NOMO-1 (cell line): ENCODE measurements around the gene MUC16.
"Not testable (repeated sequence)": the region's sequence is repeated elsewhere in the genome, so short reads cannot be mapped to it uniquely, and the experiment has no call there.

Experiments used
- DNase-seq, 2 experiments: peaks; one replicate each; lab custom pipeline; 2025; ENCODE audit not compliant: unreplicated experiment in 2 of 2; lab: John Stamatoyannopoulos, UW

MUC16 gene

DNA sequence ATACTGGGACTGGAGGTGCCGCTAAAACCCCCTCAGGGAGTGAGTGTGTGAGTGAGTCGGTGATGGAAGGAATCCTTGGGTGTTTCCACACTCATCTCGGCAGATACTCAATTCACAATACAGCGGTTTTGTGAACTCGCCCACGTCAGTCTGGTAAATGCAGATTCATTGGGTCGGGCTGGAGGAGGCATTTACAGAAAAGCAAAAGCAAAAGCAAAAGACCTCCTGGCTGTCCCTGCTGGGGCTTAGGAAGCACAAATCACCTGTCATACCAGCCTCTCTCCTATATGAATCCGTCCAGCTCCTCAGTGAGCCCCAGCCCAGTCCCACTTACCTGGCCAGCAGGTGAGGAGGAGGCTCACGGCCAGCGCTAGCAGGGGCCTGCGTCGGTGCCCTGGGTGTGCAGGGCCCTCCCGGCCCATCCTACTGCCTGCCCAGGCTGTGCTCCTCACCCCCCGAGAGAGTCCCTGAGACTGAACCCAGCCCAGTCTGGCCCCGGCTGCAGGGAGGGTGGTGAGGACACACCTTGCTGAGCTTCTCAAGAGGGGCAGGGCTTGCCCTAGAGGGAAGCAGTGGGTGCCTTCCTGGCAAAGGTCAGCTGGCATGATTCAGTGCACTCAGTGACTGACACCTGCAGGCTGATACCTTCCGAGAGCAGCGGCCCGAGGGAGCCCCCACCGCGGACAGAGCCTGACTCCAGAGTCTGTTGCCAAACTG is at the start of gene MUC16:
Gene MUC16 (minus strand): TSS at position 475 of the 717 bp plus-strand sequence.
- no peak for DNase-seq

DNA sequence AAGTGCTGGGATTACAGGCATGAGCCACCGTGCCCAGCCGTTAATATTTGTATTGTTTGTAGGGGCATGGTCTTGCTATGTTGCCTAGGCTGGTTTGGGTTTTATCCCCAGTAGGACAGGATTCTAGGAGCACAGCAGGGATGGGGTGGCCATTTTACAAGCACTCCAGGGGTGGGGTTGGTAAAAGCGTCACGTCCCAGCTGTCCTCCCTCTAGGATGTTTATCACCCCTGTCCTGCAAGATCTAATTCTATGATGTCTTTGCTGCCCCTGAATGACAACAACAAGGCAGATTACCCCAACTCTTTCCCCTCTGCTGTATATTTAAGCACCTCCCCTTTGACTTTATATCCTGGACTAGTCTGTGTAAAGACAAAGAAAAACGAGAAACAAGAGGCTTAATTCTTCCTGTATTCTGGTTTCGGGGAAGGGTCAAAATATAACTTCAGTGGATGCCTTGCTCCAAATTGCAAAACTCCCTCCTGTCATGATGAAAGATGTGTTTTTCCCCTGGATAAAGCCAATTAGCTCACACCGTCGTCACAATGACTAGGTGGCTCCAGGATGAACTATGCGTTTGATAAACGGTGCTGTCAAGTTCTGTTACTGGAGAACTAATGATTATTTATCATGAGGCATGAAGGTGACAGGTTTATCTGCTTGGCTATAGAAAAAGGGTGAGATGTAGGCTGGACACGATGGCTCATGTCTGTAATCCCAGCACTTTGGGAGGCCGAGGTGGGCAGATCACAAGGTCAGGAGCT is 48.9 kb upstream of the MUC16 start:
- no peak for DNase-seq

DNA sequence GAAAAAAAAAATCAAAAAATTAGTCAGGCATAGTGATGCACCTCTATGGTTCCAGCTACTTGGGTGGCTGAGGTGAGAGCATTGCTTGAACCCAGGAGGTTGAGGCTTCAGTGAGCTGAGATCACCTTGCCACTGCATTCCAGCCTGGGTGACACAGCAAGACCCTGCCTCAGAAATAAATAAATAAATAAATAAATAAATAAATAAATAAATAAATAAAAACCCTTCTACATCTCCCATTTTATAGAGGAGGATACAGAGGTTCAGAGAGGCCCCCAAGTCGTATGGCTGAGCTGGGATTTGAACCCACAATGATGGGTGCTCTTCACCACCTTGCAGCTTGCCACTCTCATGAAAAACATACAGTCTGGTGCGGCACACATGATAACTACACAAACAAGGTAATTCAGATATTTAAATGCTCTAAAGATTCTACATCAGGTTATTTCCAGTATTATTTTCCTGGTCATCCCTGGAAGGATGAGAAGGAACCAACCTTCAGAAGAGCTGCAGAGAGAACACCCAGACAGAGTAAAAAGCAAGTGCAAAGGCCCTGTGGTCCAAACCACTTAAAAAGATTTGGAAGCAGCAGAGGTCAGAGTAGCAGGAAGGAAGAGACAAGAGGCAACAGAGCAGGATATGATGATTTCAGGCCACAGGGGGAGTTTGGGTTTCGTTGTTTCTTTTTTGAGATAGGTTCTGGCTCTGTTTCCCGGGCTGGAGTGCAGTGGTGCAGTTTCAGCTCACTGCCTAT is 47.5 kb upstream of the MUC16 start:
- DNase-seq: no peak

DNA sequence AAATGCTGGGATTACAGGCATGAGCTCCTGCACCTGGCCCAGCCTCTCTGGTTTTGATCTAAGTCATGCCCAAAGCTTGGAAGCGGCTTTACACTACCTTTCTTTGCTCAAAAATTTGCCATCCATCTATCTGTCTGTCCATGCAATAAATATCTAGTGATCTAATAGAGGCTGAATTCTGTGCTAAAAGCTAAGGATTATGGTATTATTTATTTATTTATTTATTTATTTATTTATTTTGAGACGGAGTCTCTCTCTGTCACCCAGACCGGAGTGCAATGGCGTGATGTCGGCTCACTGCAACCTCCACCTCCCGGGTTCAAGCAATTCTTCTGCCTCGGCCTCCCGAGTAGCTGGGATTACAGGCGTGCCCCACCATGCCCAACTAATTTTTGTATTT is 45.9 kb upstream of the MUC16 start:
- not testable (repeated sequence) for DNase-seq

DNA sequence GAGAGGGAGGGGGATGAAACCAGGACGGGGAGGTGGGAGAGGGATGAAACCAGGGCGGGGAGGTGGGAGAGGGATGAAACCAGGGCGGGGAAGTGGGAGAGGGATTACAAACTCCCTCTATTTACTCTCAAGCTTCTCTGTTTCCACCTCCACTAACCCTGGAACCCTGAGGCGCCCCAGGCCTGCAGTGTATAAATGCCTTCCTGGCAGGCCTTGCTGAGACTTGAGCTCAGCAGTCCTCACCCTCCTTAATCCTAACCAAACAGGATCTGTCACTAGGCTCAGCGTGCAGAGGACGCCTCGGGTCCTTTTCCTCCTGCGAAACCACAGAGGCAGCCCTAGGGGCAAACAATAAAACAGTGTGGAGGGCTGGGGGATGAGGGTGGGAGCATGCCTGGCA is 44.6 kb upstream of the MUC16 start:
- no peak for DNase-seq

DNA sequence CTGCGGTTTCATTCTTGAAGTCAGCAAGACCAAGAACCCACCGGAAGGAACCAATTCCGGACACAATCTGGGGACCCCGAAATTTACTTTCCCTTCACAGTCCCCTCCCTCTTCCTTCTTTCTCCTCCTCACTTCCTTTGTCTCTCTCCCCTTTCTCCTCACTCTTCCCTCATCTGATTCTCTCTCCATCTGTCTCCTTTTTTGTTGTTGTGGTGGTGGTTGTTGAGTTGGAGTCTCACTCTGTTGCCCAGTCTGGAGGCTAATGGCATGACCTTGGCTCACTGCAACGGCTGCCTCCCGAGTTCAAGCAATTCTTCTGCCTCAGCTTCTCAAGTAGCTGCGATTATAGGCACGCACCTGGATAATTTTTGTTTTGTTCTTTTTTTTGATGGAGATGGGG is 44.0 kb upstream of the MUC16 start:
- DNase-seq: no peak

DNA sequence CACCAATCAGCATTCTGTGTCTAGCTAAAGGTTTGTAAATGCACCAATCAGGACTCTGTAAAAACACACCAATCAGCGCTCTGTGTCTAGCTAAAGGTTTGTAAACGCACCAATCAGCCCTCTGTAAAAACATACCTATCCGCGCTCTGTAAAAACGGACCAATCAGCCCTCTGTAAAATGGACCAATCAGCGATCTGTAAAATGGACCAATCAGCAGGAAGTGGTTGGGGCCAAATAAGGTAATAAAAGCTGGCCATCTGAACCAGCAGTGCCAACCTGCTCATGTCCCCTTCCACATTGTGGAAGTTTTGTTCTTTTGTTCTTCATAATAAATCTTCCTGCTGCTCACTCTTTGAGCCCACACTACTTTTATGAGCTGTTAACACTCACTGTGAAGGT is 43.5 kb upstream of the MUC16 start:
- not testable (repeated sequence) for DNase-seq

DNA sequence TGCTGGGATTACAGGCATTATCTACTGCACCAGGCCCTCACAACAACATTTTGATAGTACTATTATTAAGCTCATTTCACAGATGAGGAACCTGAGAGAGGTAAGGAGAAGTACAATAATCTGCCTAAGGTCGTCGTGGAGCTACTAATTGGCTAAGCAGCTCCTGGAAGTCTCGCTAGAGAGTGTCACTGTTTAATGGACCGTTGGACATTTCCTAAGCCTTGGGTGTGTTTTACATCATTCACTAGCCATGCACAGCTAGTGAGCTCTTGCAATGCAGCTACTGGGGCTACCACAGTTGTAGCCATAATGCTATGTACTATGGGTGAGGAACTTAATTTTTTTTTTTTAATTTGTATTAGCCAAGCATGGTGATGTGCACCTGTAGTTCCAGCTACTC is 42.7 kb upstream of the MUC16 start:
- no peak for DNase-seq

DNA sequence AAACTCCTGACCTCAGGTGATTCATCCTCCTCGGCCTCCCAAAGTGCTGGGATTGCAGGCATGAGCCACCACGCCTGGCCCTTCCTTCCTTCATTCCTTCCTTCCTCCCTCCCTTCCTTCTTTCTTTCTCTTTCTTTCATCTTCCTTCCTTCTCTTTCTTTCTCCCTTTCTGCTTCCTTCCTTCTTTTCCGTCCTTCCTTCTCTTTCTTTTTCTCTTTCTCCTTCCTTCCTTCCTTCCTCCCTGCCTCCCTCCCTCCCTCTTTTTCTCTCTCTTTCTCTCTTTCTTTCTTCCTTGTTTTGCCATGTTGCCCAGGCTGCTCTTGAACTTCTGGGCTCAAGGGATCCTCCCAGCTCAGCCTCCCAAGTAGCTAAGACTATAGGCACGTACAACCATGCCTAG is 36.5 kb upstream of the MUC16 start:
- DNase-seq: no peak

DNA sequence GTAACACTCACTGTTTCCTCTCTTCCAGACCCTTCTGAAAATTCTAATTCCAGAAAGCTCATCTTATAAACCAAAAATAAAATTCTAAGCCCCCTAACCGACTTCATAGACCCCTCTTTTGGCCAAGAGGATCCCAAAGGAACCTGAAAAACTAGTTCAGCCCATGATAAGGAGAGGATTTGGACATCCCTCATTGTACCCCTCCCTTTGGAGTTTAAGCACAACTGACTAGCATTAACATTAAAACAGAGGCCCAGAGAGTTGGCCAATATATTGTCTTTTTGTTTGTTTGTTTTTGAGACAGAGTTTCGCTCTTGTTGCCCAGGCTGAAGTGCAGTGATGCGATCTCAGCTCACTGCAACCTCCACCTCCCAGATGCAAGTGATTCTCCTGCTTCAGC is 34.2 kb upstream of the MUC16 start:
- DNase-seq: no peak

DNA sequence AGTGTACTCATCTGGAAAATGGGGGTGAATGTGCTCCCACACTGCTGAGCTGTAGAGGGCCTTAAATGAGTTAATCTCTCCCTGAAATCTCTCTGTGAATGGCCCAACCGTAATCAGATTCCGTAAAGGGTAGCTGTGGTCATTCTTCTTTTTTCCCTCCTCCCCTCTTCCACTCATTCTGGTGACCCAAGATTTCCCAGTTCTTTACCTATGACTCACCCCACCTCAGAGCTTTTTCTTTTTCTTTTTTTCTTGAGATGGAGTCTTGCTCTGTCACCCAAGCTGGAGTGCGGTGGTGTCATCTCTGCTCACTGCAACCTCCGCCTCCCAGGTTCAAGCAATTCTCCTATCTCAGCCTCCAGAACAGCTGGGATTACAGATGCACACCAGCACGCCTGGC is 33.3 kb upstream of the MUC16 start:
- DNase-seq: no peak

DNA sequence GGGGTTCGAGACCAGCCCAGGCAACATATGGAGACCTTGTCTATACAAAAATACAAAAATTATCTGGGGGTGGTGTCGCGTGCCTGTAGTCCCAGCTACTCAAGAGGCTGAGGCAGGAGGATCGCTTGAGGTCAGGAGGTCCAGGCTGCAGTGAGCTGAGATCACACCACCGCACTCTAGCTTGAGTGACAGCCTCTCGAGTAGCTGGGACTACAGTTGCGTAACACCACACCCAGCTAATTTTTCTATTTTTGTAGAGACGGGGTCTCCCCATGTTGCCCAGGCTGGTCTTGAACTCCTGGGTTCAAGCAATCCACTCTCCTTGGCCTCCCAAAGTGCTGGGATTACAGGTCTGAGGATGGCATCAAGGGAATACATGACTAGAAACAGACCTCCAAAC is 30.8 kb upstream of the MUC16 start:
- DNase-seq: no peak

DNA sequence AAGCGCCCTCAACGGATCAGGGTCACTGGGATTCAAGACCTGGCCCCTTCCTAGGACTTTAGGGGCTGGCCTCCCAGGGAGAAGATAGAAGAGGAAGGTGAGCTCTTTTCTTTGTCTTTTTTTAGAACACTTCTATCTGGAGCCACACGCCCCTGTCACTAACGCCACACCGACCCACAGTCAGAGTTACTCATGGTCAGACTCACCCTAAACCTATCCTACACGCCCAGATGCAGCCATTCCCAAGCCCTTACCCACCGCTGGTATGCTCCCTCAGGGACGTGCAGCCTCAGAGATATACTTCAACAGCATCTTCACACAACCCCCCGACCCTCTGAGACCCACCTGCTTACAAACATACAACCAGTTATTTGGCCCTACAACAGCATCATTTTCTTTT is 29.9 kb upstream of the MUC16 start:
- DNase-seq: no peak

DNA sequence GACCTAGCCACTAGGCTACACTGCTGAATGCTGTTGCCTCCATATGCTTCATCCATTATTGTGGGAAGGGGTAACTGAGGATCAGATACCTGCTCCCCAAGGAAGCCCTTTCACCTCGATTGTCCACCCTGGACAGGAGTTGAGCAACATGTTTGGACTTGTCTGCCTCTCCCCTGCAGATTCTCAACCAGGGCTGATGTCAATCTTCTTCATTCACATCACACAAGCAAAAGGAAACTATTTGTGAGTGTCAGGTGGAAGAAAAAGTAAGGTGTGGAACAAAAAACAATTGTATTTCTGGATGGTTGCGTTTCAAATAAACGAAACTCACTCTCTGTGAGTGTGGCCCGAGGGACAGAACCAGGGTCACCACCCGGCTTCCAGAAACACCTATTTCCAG is 29.5 kb upstream of the MUC16 start:
- DNase-seq: no peak

DNA sequence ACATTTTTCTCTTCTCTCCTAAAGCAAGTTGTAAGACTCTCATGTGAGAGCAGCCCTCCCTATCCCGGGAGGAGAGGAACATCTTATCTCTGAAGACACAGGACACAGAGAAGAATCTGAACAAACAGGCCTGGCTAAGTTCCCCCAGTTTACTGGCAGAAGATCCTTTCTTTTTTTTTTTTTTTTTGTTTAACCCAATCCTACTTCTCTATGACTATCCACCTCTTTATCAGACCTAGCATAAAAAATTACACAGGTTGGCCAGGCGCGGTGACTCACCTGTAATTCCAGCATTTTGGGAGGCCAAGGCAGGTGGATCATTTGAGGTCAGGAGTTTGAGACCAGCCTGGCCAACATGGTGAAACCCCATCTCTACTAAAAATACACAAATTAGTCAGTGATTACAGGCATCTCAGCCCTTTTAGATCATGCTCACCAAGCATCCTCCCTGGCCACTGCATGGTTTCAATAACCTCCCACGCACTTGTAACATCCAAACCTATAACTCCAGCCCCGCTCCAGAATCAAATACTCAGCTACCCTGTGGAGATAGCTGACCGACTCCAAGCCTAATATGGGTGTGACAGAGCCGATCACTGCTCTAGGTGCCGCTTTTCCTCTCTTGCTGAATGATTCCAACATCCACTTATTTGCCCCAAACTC is 27.3 kb upstream of the MUC16 start:
- DNase-seq: no peak

DNA sequence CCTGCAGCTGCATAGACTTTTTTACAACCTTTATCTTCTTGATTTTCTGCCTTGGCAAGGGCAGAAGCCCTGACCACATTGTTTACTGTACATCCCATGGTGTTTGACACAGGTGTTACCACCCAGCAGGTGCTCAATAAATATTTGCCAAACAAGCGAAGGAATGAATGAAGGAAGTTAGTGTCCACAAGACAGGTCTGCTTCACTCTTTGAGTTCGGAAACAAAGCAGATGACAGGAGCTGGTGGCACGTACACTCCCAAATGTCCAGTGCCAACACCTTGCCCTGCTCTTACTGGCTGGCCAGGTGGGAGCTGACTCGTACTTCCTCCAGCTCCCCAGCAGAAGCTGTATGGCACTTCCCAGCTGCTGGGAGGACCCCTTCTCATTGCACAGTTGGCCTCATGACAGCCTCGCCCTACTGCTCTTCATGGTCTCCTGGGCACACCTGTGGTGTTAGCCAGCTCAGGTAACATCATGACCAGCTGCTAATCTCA is 22.0 kb upstream of the MUC16 start:
- no peak for DNase-seq

DNA sequence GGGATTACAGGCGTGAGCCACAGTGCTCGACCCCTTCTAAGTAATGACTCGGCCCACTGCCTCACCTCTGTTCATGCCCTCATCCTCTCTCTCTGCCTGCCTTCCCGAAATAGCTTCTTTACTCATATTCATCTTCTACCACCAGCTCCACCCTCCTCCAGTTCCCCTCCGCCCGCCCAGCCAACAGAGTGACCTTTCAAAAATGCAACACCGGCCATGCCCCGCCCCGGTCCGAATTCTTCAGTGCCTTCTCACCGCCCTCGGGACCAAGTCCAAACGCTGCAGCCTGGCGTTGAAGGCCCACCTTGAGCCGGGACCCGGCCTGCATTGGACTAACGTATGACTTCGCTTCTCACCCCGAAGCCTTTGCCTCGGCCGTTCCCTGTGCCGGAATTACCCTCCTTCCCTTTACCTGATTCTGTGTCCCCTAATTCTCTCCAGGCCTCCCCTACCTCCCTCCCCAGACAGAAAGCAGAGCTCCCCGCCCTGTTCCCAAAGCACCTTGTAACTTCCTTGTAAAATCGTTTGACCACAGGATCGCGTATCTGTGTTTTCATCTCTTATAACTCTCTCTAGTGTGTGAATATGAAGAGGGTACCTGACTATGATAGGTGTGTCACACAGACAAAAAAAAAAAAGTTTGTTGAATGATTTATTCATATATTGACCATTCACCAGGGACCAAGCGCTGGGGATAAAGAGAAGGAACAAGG is 8.1 kb upstream of the MUC16 start:
- DNase-seq: no peak

DNA sequence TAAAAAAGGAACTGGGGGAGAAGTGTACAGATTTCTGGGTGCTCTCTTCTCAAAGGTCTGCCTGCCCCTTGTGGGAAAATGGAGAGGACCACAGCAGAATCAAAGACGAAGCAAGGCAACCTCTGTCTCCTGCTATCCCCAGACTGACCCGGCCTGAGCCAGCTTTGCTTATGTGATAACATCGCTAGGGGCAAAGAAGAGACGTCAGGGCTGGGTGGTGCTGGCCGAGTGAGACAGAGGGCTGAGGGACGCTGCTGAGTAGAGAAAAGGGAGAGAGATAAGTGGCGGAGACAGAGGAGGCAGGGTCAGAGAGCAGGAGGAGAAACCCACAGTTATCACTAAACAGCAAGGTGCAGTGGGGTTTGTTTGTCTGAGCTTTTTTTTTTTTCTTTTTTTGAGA is 4.6 kb upstream of the MUC16 start:
- DNase-seq: no peak

DNA sequence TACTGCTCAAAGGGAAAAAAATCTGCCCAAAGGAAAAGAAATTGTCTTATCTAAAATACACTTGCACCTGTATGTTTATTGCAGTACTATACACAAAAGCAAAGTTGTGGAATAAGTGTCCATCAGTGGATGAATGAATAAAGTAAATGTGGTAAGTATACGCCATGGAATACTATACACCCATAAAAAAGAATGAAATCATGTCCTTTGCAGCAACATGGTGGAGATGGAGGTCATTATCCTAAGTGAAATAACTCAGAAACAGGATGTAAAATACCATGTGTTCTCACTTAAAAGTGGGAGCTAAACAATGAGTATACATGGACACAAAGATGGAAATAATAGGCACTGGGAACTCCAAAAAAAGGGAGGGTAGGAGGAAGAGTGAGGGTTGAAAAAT is 3.8 kb upstream of the MUC16 start:
- DNase-seq: no peak

DNA sequence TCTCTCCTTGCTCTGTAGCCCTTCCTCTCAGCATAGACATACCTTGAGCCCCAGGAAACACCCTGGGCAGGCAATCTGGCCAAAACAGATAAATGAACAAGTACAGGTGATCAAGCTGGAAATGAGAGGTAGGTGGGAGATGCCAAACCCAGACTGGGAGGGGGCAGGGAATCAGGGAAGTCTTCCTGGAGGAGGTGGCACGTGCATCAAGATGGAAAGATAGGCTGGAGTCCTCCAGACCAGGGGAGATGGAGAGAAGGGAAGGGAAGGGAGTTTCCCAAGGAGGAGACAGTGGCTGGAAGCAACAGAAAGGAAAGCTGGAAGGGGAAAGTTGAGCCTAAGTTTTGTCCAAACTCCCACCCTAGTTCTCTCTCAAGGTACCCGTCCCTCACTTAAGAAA is 1.7 kb upstream of the MUC16 start:
- no peak for DNase-seq
